IMR-90 (cell line): ENCODE results near the gene TIGD1. TPM values are rescaled to one million over a fixed set of nuclear protein-coding genes. Genes with fewer than 3 reads are reported as not detected.

ENCODE experiments used
- ATAC-seq: fragments of 200-7000 bp; cut with Tn5 transposase; 2 replicates; pipeline ENCODE4 v1.9.1; 2020; ENCODE audit warnings: low read depth, mild to moderate bottlenecking, moderate library complexity
- BruUV-seq: library from RNA; stranded (reverse); fragments of 400-500 nt; replicated peaks from 2 replicates; lab custom pipeline; 2021; lab: Mats Ljungman, UMichigan
- CTCF ChIA-PET: fragments of 300-600 bp; formaldehyde crosslinking; extraction: SDS; loops from one replicate; lab custom pipeline; 2021; ENCODE audit warnings: antibody characterized with exemption; lab: Yijun Ruan, JAX
- POLR2A ChIA-PET: fragments of 300-600 bp; sonication (Branson Sonifier 250); formaldehyde crosslinking; loops from one replicate; lab custom pipeline; 2022; ENCODE audit warnings: antibody characterized with exemption; ENCODE audit not compliant: unreplicated experiment; lab: Charles Lee
- DNase-seq: peaks from one replicate; pipeline ENCODE4 v3.0.0; 2013
- H2AFZ ChIP-seq: replicated peaks from 2 replicates; pipeline ENCODE3; 2013; ENCODE audit warnings: low read length, mild to moderate bottlenecking; ENCODE audit not compliant: poor library complexity
- H2AK5ac ChIP-seq: 2 replicates; pipeline ENCODE4 v1.6.1; 2013; ENCODE audit warnings: low read depth, low read length, inconsistent platforms
- H2AK9ac ChIP-seq: replicated peaks from 2 replicates; pipeline ENCODE3; 2013; ENCODE audit warnings: mild to moderate bottlenecking, low read depth, low read length, moderate library complexity; ENCODE audit not compliant: poor library complexity
- H2BK120ac ChIP-seq: 2 replicates; pipeline ENCODE4 v1.6.1; 2013; ENCODE audit warnings: low read depth, low read length, inconsistent platforms
- H2BK15ac ChIP-seq: 3 replicates; pipeline ENCODE4 v1.6.1; 2013; ENCODE audit warnings: low read depth, low read length, inconsistent platforms
- H2BK20ac ChIP-seq: 2 replicates; pipeline ENCODE4 v1.6.1; 2013; ENCODE audit warnings: low read depth, mild to moderate bottlenecking, inconsistent platforms, low read length, moderate library complexity
- H2BK5ac ChIP-seq: 2 replicates; pipeline ENCODE4 v1.6.1; 2013; ENCODE audit warnings: mild to moderate bottlenecking, low read depth, low read length, inconsistent platforms; ENCODE audit not compliant: poor library complexity, severe bottlenecking
- H3K14ac ChIP-seq: replicated peaks from 2 replicates; pipeline ENCODE4 v1.6.1; 2013; ENCODE audit warnings: low read depth, low read length, inconsistent platforms
- H3K18ac ChIP-seq: 2 replicates; pipeline ENCODE4 v1.6.1; 2013; ENCODE audit warnings: low read depth, low read length, control low read depth
- H3K23ac ChIP-seq: 2 replicates; pipeline ENCODE4 v1.6.1; 2013; ENCODE audit warnings: low read depth, low read length, inconsistent platforms
- H3K27ac ChIP-seq: 2 replicates; pipeline ENCODE4 v1.5.1; 2013; ENCODE audit warnings: mild to moderate bottlenecking, control low read depth, low read length; ENCODE audit not compliant: insufficient read depth
- H3K27me3 ChIP-seq: 2 replicates; pipeline ENCODE4 v1.6.1; 2013; ENCODE audit warnings: low read length; ENCODE audit not compliant: control insufficient read depth, insufficient read depth
- H3K36me3 ChIP-seq: 2 replicates; pipeline ENCODE4 v1.6.1; 2013; ENCODE audit warnings: low read length, mixed read lengths; ENCODE audit not compliant: control insufficient read depth, insufficient read depth
- H3K4ac ChIP-seq: 2 replicates; pipeline ENCODE4 v1.6.1; 2013; ENCODE audit warnings: low read depth, low read length, inconsistent platforms
- H3K4me1 ChIP-seq: 2 replicates; pipeline ENCODE4 v1.6.1; 2013; ENCODE audit warnings: low read length, mixed read lengths; ENCODE audit not compliant: control insufficient read depth, insufficient read depth
- H3K4me2 ChIP-seq: 2 replicates; pipeline ENCODE4 v1.6.1; 2013; ENCODE audit warnings: low read depth, mild to moderate bottlenecking, control low read depth, low read length, moderate library complexity
- H3K4me3 ChIP-seq: 2 replicates; pipeline ENCODE4 v1.5.1; 2013; ENCODE audit warnings: low read depth, mild to moderate bottlenecking, control low read depth, low read length, moderate library complexity; ENCODE audit not compliant: insufficient read depth
- H3K56ac ChIP-seq: 2 replicates; pipeline ENCODE4 v1.6.1; 2013; ENCODE audit warnings: low read length, inconsistent platforms; ENCODE audit not compliant: insufficient read depth; ENCODE audit errors: extremely low read depth
- H3K79me1 ChIP-seq, 2 experiments: 2 replicates each; pipeline ENCODE4 v1.6.1; 2013; ENCODE audit warnings: low read length in 2 of 2, inconsistent platforms in 1 of 2, low read depth in 1 of 2
- H3K9ac ChIP-seq: 2 replicates; pipeline ENCODE4 v1.6.1; 2013; ENCODE audit warnings: low read depth, low read length, control low read depth
- H3K9me1 ChIP-seq: 2 replicates; pipeline ENCODE4 v1.6.1; 2013; ENCODE audit warnings: low read length, inconsistent platforms; ENCODE audit not compliant: insufficient read depth
- H3K9me3 ChIP-seq: 2 replicates; pipeline ENCODE4 v1.6.1; 2013; ENCODE audit warnings: low read length; ENCODE audit not compliant: control insufficient read depth, insufficient read depth
- H4K20me1 ChIP-seq: 2 replicates; pipeline ENCODE4 v1.6.1; 2013; ENCODE audit warnings: low read length, inconsistent platforms; ENCODE audit not compliant: insufficient read depth
- H4K5ac ChIP-seq: 2 replicates; pipeline ENCODE4 v1.6.1; 2013; ENCODE audit warnings: mild to moderate bottlenecking, low read depth, low read length, control low read depth
- H4K8ac ChIP-seq, 2 experiments: 2 replicates each; pipeline ENCODE4 v1.6.1; 2013; ENCODE audit warnings: low read depth in 2 of 2, low read length in 2 of 2, control low read depth in 1 of 2, inconsistent platforms in 1 of 2
- H4K91ac ChIP-seq: 2 replicates; pipeline ENCODE4 v1.6.1; 2013; ENCODE audit warnings: low read depth, low read length, inconsistent platforms; ENCODE audit not compliant: insufficient read depth
- BHLHE40 ChIP-seq: fragments of 150-350 bp; IDR thresholded peaks from 2 replicates; pipeline ENCODE4 v1.6.1; 2016; ENCODE audit warnings: mild to moderate bottlenecking, low read depth, low read length
- CEBPB ChIP-seq: IDR thresholded peaks from 2 replicates; pipeline ENCODE4 v1.6.1; 2012; ENCODE audit warnings: low read depth, low read length, improper control_type of control experiment
- CHD1 ChIP-seq: IDR thresholded peaks from 2 replicates; pipeline ENCODE4 v1.6.1; 2012; ENCODE audit warnings: low read depth, low read length, improper control_type of control experiment
- FOS ChIP-seq: fragments of 150-350 bp; IDR thresholded peaks from 2 replicates; pipeline ENCODE4 v1.6.1; 2016; ENCODE audit warnings: low read depth, low read length
- MAFK ChIP-seq: IDR thresholded peaks from 2 replicates; pipeline ENCODE4 v1.6.1; 2012; ENCODE audit warnings: low read depth, low read length, improper control_type of control experiment
- MAZ ChIP-seq: IDR thresholded peaks from 2 replicates; pipeline ENCODE4 v1.6.1; 2012; ENCODE audit warnings: low read depth, mild to moderate bottlenecking, low read length, improper control_type of control experiment, moderate library complexity, borderline replicate concordance
- NFE2L2 ChIP-seq: fragments of 150-350 bp; IDR thresholded peaks from 2 replicates; pipeline ENCODE4 v1.6.1; 2016; ENCODE audit warnings: low read depth, mild to moderate bottlenecking, low read length
- POLR2A ChIP-seq: IDR thresholded peaks from 2 replicates; pipeline ENCODE4 v1.6.1; 2012; ENCODE audit warnings: mild to moderate bottlenecking, low read depth, low read length
- RFX5 ChIP-seq: IDR thresholded peaks from 2 replicates; pipeline ENCODE4 v1.8.0; 2012; ENCODE audit warnings: low read depth, mild to moderate bottlenecking, low read length, moderate library complexity
- WGBS, 2 experiments: methylation state at CpG; one replicate each; pipeline versions ENCODE4 v1.1.5 to v1.1.7; 2013; ENCODE audit warnings: missing lambda C conversion rate in 2 of 2; ENCODE audit not compliant: insufficient read length in 1 of 2; ENCODE audit errors: extremely low coverage in 2 of 2; 5-methylcytosine and 5-hydroxymethylcytosine counted together
- dilution Hi-C: fragments of 300-500 bp; cut with HindIII; formaldehyde crosslinking; loops from one replicate; pipeline ENCODE4 v1.14.3; 2018; ENCODE audit warnings: low sequenced_read_pairs; ENCODE audit not compliant: unreplicated experiment
- in situ Hi-C: fragments of 300-500 bp; cut with MboI; formaldehyde crosslinking; loops from 3 replicates; pipeline ENCODE4 v1.14.3; 2019; ENCODE audit warnings: low sequenced_read_pairs, inconsistent platforms, mixed read lengths
- intact Hi-C: fragments of 100-400 bp; cut with micrococcal nuclease; formaldehyde crosslinking; loops from 2 replicates; pipeline ENCODE4 v1.10.0; 2022
- polyA plus RNA-seq, 3 experiments: library from polyadenylated mRNA; depleted of rRNA; stranded (reverse); fragments of >200 nt; gene quantifications; 2 replicates each; pipeline ENCODE4 v1.2.3, GENCODE V29; 2012; ENCODE audit warnings: low replicate concordance in 1 of 3
- total RNA-seq: library from RNA; depleted of rRNA; stranded (reverse); fragments of >200 nt; gene quantifications from 2 replicates; pipeline ENCODE4 v1.2.3, GENCODE V29; 2012
- TF ChIP-seq, protein P1 (sequence below): fragments of 150-350 bp; IDR thresholded peaks from 2 replicates; pipeline ENCODE4 v1.6.1; 2017; ENCODE audit warnings: mild to moderate bottlenecking, antibody characterized with exemption, low read length, low read depth
- TF ChIP-seq, protein P2 (sequence below): fragments of 150-350 bp; IDR thresholded peaks from 2 replicates; pipeline ENCODE4 v1.6.1; 2016; ENCODE audit warnings: low read depth, mild to moderate bottlenecking, low read length, moderate library complexity, borderline replicate concordance

TIGD1 gene
- total and polyA plus RNA-seq, 2 of the 4 experiments (the other 2 are of a cell fraction) = 2.7 to 2.9 TPM

GRCh38 chr2:232524771-232525170 lies 25.6 kb downstream of the TIGD1 start:
- ATAC-seq = no peak
- intact Hi-C loops (no loop called here), in situ Hi-C loops (no loop called here), dilution Hi-C loops (no loop called here)
- H2AK9ac ChIP-seq = no peak overlapping the region
- no peak overlapping the region for H4K5ac ChIP-seq
- CTCF ChIA-PET = no interaction called here
- H2BK5ac ChIP-seq = no peak overlapping the region
- no peak overlapping the region for H2BK20ac ChIP-seq
- no peak overlapping the region for H3K9ac ChIP-seq
- H3K4me3 ChIP-seq = no peak overlapping the region
- H4K20me1 ChIP-seq = no peaks in the 10 kb centered on the region
- no peak overlapping the region for H3K4me2 ChIP-seq
- no peaks in the 10 kb centered on the region for H3K9me1 ChIP-seq
- no peak overlapping the region for H3K18ac ChIP-seq
- H3K23ac ChIP-seq = no peak overlapping the region
- POLR2A ChIA-PET = no interaction called here
- no peak overlapping the region for H3K27ac ChIP-seq
- H3K14ac ChIP-seq = no peak overlapping the region
- no peak overlapping the region for H4K8ac ChIP-seq
- no peaks in the 10 kb centered on the region for H3K79me1 ChIP-seq
- no peak for DNase-seq
- H3K9me3 ChIP-seq = no peaks in the 10 kb centered on the region
- H3K27me3 ChIP-seq = peaks cover 71% of the 10 kb centered on the region
- no peaks in the 10 kb centered on the region for H3K36me3 ChIP-seq
- H2AK5ac ChIP-seq = no peak overlapping the region
- BruUV-seq = no TSS peak
- no peak overlapping the region for H3K4ac ChIP-seq
- H3K4me1 ChIP-seq = no peaks in the 10 kb centered on the region
- no peak overlapping the region for H2AFZ ChIP-seq
- no peak for TF ChIP-seq MAZ
- TF ChIP-seq POLR2A = no peak
- TF ChIP-seq, protein P1, sequence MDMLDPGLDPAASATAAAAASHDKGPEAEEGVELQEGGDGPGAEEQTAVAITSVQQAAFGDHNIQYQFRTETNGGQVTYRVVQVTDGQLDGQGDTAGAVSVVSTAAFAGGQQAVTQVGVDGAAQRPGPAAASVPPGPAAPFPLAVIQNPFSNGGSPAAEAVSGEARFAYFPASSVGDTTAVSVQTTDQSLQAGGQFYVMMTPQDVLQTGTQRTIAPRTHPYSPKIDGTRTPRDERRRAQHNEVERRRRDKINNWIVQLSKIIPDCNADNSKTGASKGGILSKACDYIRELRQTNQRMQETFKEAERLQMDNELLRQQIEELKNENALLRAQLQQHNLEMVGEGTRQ = no peak
- TF ChIP-seq CHD1 = no peak
- no peak for TF ChIP-seq RFX5
- no peak for TF ChIP-seq MAFK
- no peak for TF ChIP-seq BHLHE40
- TF ChIP-seq CEBPB = no peak
- TF ChIP-seq FOS = no peak
- no peak for TF ChIP-seq NFE2L2
- TF ChIP-seq, protein P2, sequence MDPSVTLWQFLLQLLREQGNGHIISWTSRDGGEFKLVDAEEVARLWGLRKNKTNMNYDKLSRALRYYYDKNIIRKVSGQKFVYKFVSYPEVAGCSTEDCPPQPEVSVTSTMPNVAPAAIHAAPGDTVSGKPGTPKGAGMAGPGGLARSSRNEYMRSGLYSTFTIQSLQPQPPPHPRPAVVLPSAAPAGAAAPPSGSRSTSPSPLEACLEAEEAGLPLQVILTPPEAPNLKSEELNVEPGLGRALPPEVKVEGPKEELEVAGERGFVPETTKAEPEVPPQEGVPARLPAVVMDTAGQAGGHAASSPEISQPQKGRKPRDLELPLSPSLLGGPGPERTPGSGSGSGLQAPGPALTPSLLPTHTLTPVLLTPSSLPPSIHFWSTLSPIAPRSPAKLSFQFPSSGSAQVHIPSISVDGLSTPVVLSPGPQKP = no peak
- H3K56ac ChIP-seq = no peak overlapping the region
- H2BK120ac ChIP-seq = no peak overlapping the region
- H4K91ac ChIP-seq = no peak overlapping the region
- H2BK15ac ChIP-seq = no peak overlapping the region
- 33% methylated on average over 1 of the region's 6 CpGs; no CpG with 5 or more reads in 1 of the 2 experiments for WGBS, 2 experiments
